Esophagus squamous epithelium (tissue), 5 donors: ENCODE data around the gene GCK. TPM values are rescaled to one million over a fixed set of nuclear protein-coding genes. Genes with fewer than 3 reads are reported as not detected.

Experiments used
- DNase-seq: peaks from one replicate; lab custom pipeline; 2025; lab: John Stamatoyannopoulos, UW
- H3K27ac ChIP-seq, 4 donors: fragments of 200-600 bp; sonication (generic); one replicate each; pipeline ENCODE4 v1.5.1; 2016 to 2019; ENCODE audit warnings: mild to moderate bottlenecking in 1 of 4
- H3K27me3 ChIP-seq, 4 donors: fragments of 200-600 bp; sonication (generic); 1 replicate in 3 of 4; 2 replicates in 1 of 4; pipeline versions ENCODE4 v1.5.1 to v1.6.0; 2017 to 2021; ENCODE audit warnings: antibody characterized with exemption in 1 of 4
- H3K36me3 ChIP-seq, 3 donors: fragments of 200-600 bp; sonication (generic); one replicate each; pipeline ENCODE4 v1.5.1; 2016 to 2019
- H3K4me1 ChIP-seq, 3 donors: fragments of 200-600 bp; sonication (generic); one replicate each; pipeline ENCODE4 v1.5.1; 2017 to 2019
- H3K4me3 ChIP-seq, 4 donors: fragments of 200-600 bp; sonication (generic); 1 replicate in 3 of 4; 2 replicates in 1 of 4; pipeline ENCODE4 v1.5.1; 2016 to 2019; ENCODE audit warnings: mild to moderate bottlenecking in 2 of 4, moderate library complexity in 1 of 4
- H3K9me3 ChIP-seq, 3 donors: fragments of 200-600 bp; sonication (generic); one replicate each; pipeline ENCODE4 v1.5.1; 2016 to 2019
- POLR2A ChIP-seq, 4 donors: fragments of 450-650 bp; IDR thresholded peaks; one replicate each; pipeline ENCODE4 v1.6.1; 2017; ENCODE audit warnings: antibody characterized with exemption in 4 of 4, mild to moderate bottlenecking in 4 of 4, moderate library complexity in 3 of 4
- WGBS, 2 donors: methylation state at CpG; one replicate each; pipeline ENCODE4 v1.1.5; 2018; 5-methylcytosine and 5-hydroxymethylcytosine counted together
- intact Hi-C: fragments of 100-400 bp; cut with DNase I; formaldehyde crosslinking; loops from one replicate; pipeline ENCODE4 v1.15.0; 2022
- total RNA-seq, 4 donors: library from RNA; depleted of rRNA; stranded (reverse); fragments of >200 nt; gene quantifications; one replicate each; pipeline ENCODE4 v1.1.0, GENCODE V29; 2016
- TF ChIP-seq, protein P1 (sequence below), 6 experiments: fragments of 450-650 bp in 4 of 6; fragments of 200-600 bp in 2 of 6; sonication (generic) in 2 of 6; IDR thresholded peaks; one replicate each; pipeline ENCODE4 v1.5.1; 2016 to 2019; ENCODE audit warnings: antibody characterized with exemption in 6 of 6, mild to moderate bottlenecking in 4 of 6, moderate library complexity in 4 of 6
- donor health status: DM: yes; HTN: yes; CAD: no.

GCK gene
- total RNA-seq, 4 donors from 2014 or later = 0.38 TPM; not detected in 3

DNA sequence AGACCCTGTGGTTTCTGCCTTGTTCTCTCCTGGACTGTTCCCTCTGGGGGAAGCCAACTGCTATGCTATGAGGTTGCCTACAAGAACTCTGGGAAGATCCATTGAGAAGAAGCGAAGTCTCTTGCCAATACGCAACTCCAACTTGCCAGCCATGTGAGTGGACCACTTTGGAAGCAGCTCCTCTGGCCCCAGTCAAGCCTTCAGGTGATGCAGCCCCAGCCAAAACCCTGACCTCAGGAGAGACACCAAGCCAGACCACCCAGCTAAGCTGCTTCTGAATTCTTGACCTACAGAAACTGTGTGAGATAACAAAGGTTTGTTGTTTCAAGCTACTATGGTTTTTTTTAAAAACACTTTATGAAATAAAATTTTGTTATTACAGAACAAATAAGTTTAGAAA lies 27.9 kb downstream of the GCK start:
- no peak overlapping the region for H3K4me3 ChIP-seq
- H3K27ac ChIP-seq = no peak overlapping the region
- no peaks in the 10 kb centered on the region for H3K9me3 ChIP-seq
- 92 to 100% methylated on average over 2 of the region's 2 CpGs for WGBS, 2 donors
- H3K27me3 ChIP-seq = no peaks in the 10 kb centered on the region
- H3K4me1 ChIP-seq = no peaks in the 10 kb centered on the region
- H3K36me3 ChIP-seq = no peaks in the 10 kb centered on the region
- no peak for DNase-seq
- intact Hi-C loops = no loop called here
- TF ChIP-seq, protein P1, sequence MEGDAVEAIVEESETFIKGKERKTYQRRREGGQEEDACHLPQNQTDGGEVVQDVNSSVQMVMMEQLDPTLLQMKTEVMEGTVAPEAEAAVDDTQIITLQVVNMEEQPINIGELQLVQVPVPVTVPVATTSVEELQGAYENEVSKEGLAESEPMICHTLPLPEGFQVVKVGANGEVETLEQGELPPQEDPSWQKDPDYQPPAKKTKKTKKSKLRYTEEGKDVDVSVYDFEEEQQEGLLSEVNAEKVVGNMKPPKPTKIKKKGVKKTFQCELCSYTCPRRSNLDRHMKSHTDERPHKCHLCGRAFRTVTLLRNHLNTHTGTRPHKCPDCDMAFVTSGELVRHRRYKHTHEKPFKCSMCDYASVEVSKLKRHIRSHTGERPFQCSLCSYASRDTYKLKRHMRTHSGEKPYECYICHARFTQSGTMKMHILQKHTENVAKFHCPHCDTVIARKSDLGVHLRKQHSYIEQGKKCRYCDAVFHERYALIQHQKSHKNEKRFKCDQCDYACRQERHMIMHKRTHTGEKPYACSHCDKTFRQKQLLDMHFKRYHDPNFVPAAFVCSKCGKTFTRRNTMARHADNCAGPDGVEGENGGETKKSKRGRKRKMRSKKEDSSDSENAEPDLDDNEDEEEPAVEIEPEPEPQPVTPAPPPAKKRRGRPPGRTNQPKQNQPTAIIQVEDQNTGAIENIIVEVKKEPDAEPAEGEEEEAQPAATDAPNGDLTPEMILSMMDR (IDR thresholded peaks at IDR 0.05) = no peak
- TF ChIP-seq POLR2A (IDR thresholded peaks at IDR 0.05) = no peak

DNA sequence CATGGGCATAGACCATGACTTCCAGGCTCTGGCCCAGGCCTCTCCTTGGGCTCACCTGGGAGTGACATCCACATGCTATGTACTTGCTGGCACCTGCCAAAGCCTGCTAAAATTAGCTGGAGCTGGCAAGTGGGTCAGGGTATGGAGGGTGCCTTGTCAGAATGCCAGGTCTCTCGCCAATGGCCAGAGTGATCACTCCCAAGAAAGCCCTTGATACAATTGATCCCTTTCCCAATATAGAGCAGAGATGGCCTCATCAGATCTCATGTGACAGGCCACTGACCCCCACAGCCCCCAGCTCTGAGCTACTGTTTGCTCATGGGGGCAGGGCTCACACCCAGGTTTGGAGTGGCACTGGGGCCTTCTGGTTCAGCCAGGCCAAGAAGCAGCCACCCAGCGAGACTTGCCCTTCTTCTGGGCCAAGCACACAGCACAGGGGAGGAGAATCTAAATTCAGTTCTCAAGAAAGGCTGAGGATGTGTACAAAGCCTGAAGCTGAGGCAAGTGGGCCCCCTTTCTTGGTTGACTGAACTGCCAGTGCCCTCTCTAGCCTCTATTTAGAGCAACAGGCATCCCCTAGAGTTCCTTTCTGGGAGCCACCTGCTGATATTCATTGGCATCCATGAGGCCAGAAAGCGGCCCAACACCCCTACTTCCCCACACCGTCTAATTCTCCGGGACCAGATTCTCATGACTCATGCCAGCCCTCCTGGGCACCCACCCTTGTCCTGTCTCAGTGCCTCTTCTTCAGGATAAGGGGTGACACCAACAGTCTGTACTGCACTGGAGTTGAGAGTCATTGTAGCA lies 29.2 kb downstream of the GCK start:
- DNase-seq = no peak
- no peak for TF ChIP-seq POLR2A (IDR thresholded peaks at IDR 0.05)
- TF ChIP-seq, protein P1 (IDR thresholded peaks at IDR 0.05) = no peak
- Histone ChIP-seq H3K27me3 (no peaks in the 10 kb centered on the region), H3K27ac (no peak overlapping the region), H3K9me3 (no peaks in the 10 kb centered on the region), H3K36me3 (no peaks in the 10 kb centered on the region), H3K4me1 (no peaks in the 10 kb centered on the region), H3K4me3 (no peak overlapping the region)
- intact Hi-C loops = no loop called here
- 78 to 89% methylated on average over 4 to 5 of the region's 5 CpGs for WGBS, 2 donors

DNA sequence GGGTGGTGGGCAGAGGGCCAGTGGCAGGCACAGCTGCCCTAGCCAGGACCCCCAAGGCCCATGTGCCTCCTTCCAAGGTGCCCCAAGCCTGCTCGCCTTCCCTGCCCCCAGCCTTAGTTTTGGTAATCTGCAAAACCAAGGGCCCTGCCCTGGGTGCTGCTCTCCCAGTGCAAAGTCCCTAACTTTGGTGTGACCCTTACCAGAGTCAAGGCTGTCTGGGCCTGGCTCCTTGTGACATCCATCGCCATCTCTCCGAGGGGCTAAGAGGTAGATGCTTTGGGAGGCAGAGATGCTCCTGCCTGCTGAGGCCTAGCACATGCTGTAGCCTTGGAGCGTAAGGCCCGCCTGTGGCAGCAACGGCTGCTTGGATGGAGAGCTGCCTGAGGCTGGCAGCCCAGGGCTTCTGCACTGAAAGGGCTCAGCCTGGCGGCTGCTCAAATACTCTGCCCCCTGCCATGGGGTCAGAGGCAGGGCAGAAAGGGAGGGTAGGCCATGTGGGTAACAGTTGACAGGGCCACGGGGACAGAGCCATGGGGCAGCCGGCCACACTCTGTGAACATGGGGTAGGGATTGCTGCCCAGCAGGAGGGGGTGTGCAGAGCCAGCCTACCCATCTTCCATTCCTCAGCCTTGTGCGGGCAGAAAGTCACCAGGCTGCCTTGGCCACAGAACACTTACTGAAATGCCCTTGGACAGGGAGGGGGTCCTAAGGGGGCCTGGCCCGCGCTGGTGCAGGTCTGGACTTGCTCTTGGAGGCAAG lies 30.2 kb downstream of the GCK start:
- Histone ChIP-seq H3K36me3 (no peaks in the 10 kb centered on the region), H3K9me3 (no peaks in the 10 kb centered on the region), H3K4me1 (no peaks in the 10 kb centered on the region), H3K4me3 (no peak overlapping the region), H3K27ac (no peak overlapping the region), H3K27me3 (no peaks in the 10 kb centered on the region)
- TF ChIP-seq, protein P1 (IDR thresholded peaks at IDR 0.05) = no peak
- no peak for TF ChIP-seq POLR2A (IDR thresholded peaks at IDR 0.05)
- intact Hi-C loops = no loop called here
- no peak for DNase-seq
- 88 to 100% methylated on average over 2 to 5 of the region's 12 CpGs for WGBS, 2 donors

DNA sequence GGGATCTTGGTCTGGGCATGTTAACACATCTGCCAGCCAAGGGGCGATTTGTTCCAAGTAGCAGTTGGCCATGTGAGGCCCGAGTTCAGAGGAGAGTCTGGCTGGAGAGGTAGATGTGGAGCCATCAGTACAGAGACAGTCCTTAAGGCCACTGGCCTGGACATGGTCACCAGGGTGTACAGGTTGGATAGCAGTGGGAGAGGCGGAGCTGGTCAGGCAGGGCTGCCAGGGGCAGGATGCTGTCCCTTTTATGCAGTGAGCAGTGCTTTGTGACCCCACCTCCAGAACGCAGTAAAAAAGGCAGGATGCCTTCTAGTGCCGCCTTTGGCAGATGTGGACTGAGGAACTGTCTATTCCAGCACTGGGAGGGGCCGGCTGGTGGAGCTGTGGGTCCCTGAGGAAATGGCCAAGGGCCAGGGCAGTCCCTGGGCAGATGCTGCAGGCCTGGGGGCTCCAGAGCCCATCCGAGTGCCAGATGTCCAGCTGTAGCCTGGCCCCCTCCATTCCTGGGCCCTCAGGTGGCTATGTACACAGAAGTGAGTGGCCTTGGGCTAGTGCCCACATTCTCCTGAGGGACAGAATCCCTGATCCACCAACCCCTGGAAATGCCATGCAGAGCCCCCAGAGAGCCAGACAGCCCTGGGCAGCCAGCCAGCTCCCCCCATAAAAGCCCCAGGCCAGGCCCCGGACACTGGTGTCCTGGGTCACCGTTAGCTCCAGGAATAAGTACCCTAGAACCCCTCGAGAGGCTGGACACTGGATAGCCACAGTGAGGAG lies 31.0 kb downstream of the GCK start:
- H3K27me3 ChIP-seq = no peaks in the 10 kb centered on the region
- H3K36me3 ChIP-seq = no peaks in the 10 kb centered on the region
- H3K4me1 ChIP-seq = no peaks in the 10 kb centered on the region
- intact Hi-C loops = no loop called here
- WGBS, 2 donors = 63 to 66% methylated on average over 2 to 3 of the region's 10 CpGs
- TF ChIP-seq, protein P1 (IDR thresholded peaks at IDR 0.05) = no peak
- TF ChIP-seq POLR2A (IDR thresholded peaks at IDR 0.05) = no peak
- no peak overlapping the region for H3K4me3 ChIP-seq
- H3K9me3 ChIP-seq = no peaks in the 10 kb centered on the region
- DNase-seq = no peak
- H3K27ac ChIP-seq = no peak overlapping the region
